ENCODE data around the gene HSD17B4.
"Not testable (repeated sequence)": the region's sequence is repeated elsewhere in the genome, so short reads cannot be mapped to it uniquely, and the experiment has no call there.

- TF ChIP-seq POLR2A, CTCF, POLR2AphosphoS5 (IDR thresholded peaks at IDR 0.05): not testable (repeated sequence)
These were observed 51.6 kb downstream of the HSD17B4 start for GRCh38 chr5:119503939-119504338.
